K562 (cell line): ENCODE results near the gene CRYBG1. TPM values are rescaled to one million over a fixed set of nuclear protein-coding genes. Genes with fewer than 3 reads are reported as not detected.
A peak's percentile ranks its signal among the peaks of the same experiment; 100 is the strongest.

Source experiments
- AFF4 ChIP-seq: sonication (generic); formaldehyde crosslinking; IDR thresholded peaks from 2 replicates; pipeline ENCODE4 v1.8.0; 2023; ENCODE audit warnings: mild to moderate bottlenecking, missing genetic modification reagents
- CBX2 ChIP-seq: fragments of 200-600 bp; sonication (generic); IDR thresholded peaks from one replicate; pipeline ENCODE4 v1.6.1; 2012; ENCODE audit warnings: mild to moderate bottlenecking, low read length, inconsistent platforms; ENCODE audit not compliant: insufficient read depth, poor library complexity, severe bottlenecking
- CCAR2 ChIP-seq: fragments of 200-400 bp; formaldehyde crosslinking; IDR thresholded peaks from 2 replicates; pipeline ENCODE4 v1.6.1; 2017; ENCODE audit warnings: mild to moderate bottlenecking, low read depth, low read length
- ETS1 ChIP-seq: conservative IDR thresholded peaks from 2 replicates; pipeline ENCODE4 v1.6.1; 2011; ENCODE audit warnings: low read depth, mild to moderate bottlenecking, low read length; ENCODE audit not compliant: control insufficient read depth
- ETS2 ChIP-seq: IDR thresholded peaks from 2 replicates; pipeline ENCODE4 v1.6.1; 2016; ENCODE audit warnings: borderline replicate concordance, missing genetic modification characterization, mild to moderate bottlenecking, moderate library complexity, missing compliant biosample characterization; ENCODE audit not compliant: poor library complexity, severe bottlenecking
- HDAC1 ChIP-seq, 2 experiments: fragments of 450-650 bp; IDR thresholded peaks; 2 replicates each; pipeline ENCODE4 v1.6.1; 2016 to 2017; ENCODE audit warnings: inconsistent platforms in 1 of 2, mild to moderate bottlenecking in 1 of 2, moderate library complexity in 1 of 2
- HDAC3 ChIP-seq: fragments of 450-650 bp; IDR thresholded peaks from 2 replicates; pipeline ENCODE4 v1.6.1; 2018; ENCODE audit warnings: borderline replicate concordance, mild to moderate bottlenecking, moderate library complexity; ENCODE audit not compliant: partially characterized antibody
- HOMEZ ChIP-seq: fragments of 250-450 bp; sonication (Bioruptor Pico); IDR thresholded peaks from 2 replicates; pipeline ENCODE4 v1.4.0; 2020; ENCODE audit warnings: mild to moderate bottlenecking, moderate library complexity
- MEIS2 ChIP-seq: fragments of 450-650 bp; IDR thresholded peaks from 2 replicates; pipeline ENCODE4 v1.6.1; 2014; ENCODE audit warnings: mild to moderate bottlenecking; ENCODE audit not compliant: partially characterized antibody
- SIN3A ChIP-seq, 2 experiments: fragments of 150-350 bp in 1 of 2; IDR thresholded peaks; 2 replicates each; pipeline ENCODE4 v1.6.1; 2011 to 2016; ENCODE audit warnings: borderline replicate concordance in 2 of 2, low read depth in 2 of 2, low read length in 2 of 2, mild to moderate bottlenecking in 2 of 2, moderate library complexity in 2 of 2; ENCODE audit not compliant: control insufficient read depth in 1 of 2
- SMAD4 ChIP-seq: fragments of 250-450 bp; sonication (Bioruptor Pico); conservative IDR thresholded peaks from 2 replicates; pipeline ENCODE4 v1.8.0; 2021; ENCODE audit warnings: inconsistent platforms, mild to moderate bottlenecking, moderate library complexity
- STAT5A ChIP-seq: IDR thresholded peaks from 2 replicates; pipeline ENCODE4 v1.6.1; 2012; ENCODE audit warnings: low read length, inconsistent platforms, borderline replicate concordance
- ZMIZ1 ChIP-seq, 2 experiments: fragments of 150-350 bp in 1 of 2; IDR thresholded peaks; 2 replicates each; pipeline ENCODE4 v1.6.1; 2012 to 2016; ENCODE audit warnings: low read depth in 2 of 2, low read length in 2 of 2, mild to moderate bottlenecking in 1 of 2, moderate library complexity in 1 of 2
- ZNF24 ChIP-seq: fragments of 450-650 bp; IDR thresholded peaks from 2 replicates; pipeline ENCODE4 v1.6.1; 2016
- ZNF778 ChIP-seq: fragments of 450-650 bp; formaldehyde crosslinking; IDR thresholded peaks from 2 replicates; pipeline ENCODE4 v1.4.0; 2020; ENCODE audit warnings: mild to moderate bottlenecking, moderate library complexity
- polyA plus RNA-seq, 8 experiments: library from polyadenylated mRNA; depleted of rRNA in 4 of 8; stranded (reverse) in 5 of 8; unstranded in 3 of 8; fragments of >200 nt; fragmentation: Nextera tagmentation in 2 of 8; fragmentation: Illumina TruSeq in 1 of 8; extraction: Ambion mirVana in 2 of 8; extraction: Trizol in 1 of 8; gene quantifications; 2 replicates each; pipeline versions ENCODE4 v1.2.1 to v1.2.3, GENCODE V29; 2011 to 2014; ENCODE audit warnings: inconsistent platforms in 1 of 8, missing spikeins in 1 of 8
- total RNA-seq, 7 experiments: library from RNA; depleted of rRNA in 6 of 7; stranded (reverse); fragments of >200 nt in 6 of 7; fragmentation: Illumina TruSeq in 2 of 7; extraction: Trizol in 2 of 7; gene quantifications; 2 replicates each; pipeline versions ENCODE4 v1.2.1 to v1.2.3, GENCODE V29; 2011 to 2021; ENCODE audit warnings: low replicate concordance in 1 of 7

CRYBG1 gene
- total and polyA plus RNA-seq, 9 of the 15 experiments (the other 6 are each of a cell fraction or from before 2014, with no cell fraction given): 0.07 to 0.47 (median 0.11) TPM

GRCh38 chr6:106520711-106521401 is 160.3 kb downstream of the CRYBG1 start (continued):
- TF ChIP-seq HOMEZ (CRISPR knock-in tag): no peak
- TF ChIP-seq MEIS2: peak; percentile 99
- TF ChIP-seq HDAC1 (IDR thresholded peaks at IDR 0.05): peak; percentile 81 to 99; a peak in 3 of 4 replicates
- TF ChIP-seq STAT5A: peak; percentile 99
- no peak for TF ChIP-seq ETS2 (tag)
- no peak for TF ChIP-seq ZNF24
- peak; percentile 89 for TF ChIP-seq SMAD4 (CRISPR knock-in tag)
- TF ChIP-seq CCAR2: no peak
- TF ChIP-seq SIN3A (IDR thresholded peaks at IDR 0.05; ENCODE audit: borderline replicate concordance in 2 of 2, control insufficient read depth in 1 of 2, low read depth in 2 of 2, low read length in 2 of 2): no peak
- TF ChIP-seq ZNF778 (CRISPR knock-in tag): no peak
- TF ChIP-seq AFF4 (CRISPR knock-in tag): no peak
- no peak for TF ChIP-seq CBX2
- peak; percentile 88 for TF ChIP-seq HDAC3
- peak in 1 of 2 experiments; percentile 89; a peak in 2 of 4 replicates for TF ChIP-seq ZMIZ1 (IDR thresholded peaks at IDR 0.05; ENCODE audit: low read depth in 2 of 2, low read length in 2 of 2)
- TF ChIP-seq ETS1: no peak
